Measurements from ENCODE around the gene CSNK1G3. TPM values are rescaled to one million over a fixed set of nuclear protein-coding genes. Genes with fewer than 3 reads are reported as not detected.

Gene CSNK1G3
- total RNA-seq, 1 donor from 2014 or later: 27.6 TPM

- TF ChIP-seq CTCF (IDR thresholded peaks at IDR 0.05; ENCODE audit: borderline replicate concordance): no peak
- no peak for DNase-seq
- Histone ChIP-seq H3K27me3 (ENCODE audit: low read depth) (no peaks in the 10 kb centered on the region), H3K27ac (replicated peaks) (no peak overlapping the region), H3K9me3 (replicated peaks) (no peaks in the 10 kb centered on the region), H3K4me1 (peaks cover 40% of the 10 kb centered on the region), H3K36me3 (no peaks in the 10 kb centered on the region), H3K4me3 (no peak overlapping the region)
- intact Hi-C loops (cut with micrococcal nuclease): no loop called here
Measured at GRCh38 chr5:123537256-123537655, 25.3 kb downstream of the CSNK1G3 start.

DNA sequence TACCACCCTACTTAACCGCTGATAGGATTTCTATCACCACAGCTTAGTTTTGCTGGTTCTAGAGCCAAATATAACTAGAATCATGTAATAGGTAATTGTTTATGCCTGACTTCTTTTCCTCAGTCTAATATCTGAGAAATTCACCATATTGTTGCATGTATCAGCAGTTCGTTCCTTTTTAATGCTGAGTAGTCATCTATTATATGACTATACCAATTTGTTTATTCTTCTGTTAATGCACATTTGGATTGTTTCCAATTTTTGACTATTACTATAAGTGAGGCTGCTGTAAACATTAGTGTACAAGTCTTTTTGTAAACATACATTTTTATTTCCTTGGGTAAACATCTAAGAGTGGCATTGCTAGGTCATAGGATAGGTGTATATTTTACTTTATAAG, 25.9 kb downstream of the CSNK1G3 start:
- DNase-seq: no peak
- no peaks in the 10 kb centered on the region for H3K36me3 ChIP-seq
- no peak overlapping the region for H3K27ac ChIP-seq (replicated peaks)
- no peak for TF ChIP-seq CTCF (IDR thresholded peaks at IDR 0.05; ENCODE audit: borderline replicate concordance)
- no peaks in the 10 kb centered on the region for H3K27me3 ChIP-seq (ENCODE audit: low read depth)
- H3K4me3 ChIP-seq: no peak overlapping the region
- H3K9me3 ChIP-seq (replicated peaks): no peaks in the 10 kb centered on the region
- intact Hi-C loops (cut with micrococcal nuclease): no loop called here
- peaks cover 34% of the 10 kb centered on the region for H3K4me1 ChIP-seq

DNA sequence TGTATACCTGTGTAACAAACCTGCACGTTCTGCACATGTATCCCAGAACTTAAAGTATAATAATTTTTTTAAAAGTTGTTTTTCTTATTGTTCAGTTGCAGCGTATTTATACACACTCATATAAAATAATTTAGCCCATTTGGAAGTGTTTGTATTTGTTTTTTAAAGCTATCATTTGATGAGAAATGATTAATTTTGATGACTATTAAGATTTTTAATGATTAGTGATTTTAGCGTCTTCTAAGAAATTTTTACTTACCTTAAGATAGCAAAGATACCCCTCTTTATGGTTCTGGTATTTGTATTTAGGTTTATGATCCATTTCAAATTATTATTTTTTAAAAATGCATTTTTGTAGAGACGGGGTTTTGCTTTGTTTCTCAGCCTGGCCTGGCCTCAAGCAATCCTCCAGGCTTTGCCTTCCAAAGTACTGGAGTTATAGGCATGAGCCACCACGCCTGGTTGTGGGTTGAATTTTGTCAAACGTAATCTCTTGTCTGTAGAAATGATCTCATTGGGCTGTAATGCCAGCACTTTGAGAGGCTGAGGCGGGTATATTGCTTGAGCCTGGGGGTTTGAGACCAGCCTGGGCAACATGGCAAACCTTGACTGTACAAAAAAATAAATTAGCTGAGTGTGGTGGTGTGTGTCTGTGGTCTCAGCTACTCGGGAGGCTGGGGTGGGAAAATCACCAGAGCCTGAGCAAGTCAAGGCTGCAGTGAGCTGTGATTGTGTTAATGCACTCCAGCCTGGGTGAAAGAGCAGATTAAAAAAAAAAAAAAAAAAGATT, 26.9 kb downstream of the CSNK1G3 start:
- Histone ChIP-seq H3K36me3 (no peaks in the 10 kb centered on the region), H3K4me1 (peaks cover 41% of the 10 kb centered on the region), H3K9me3 (replicated peaks) (no peaks in the 10 kb centered on the region), H3K27ac (replicated peaks) (no peak overlapping the region), H3K27me3 (ENCODE audit: low read depth) (no peaks in the 10 kb centered on the region), H3K4me3 (no peak overlapping the region)
- DNase-seq: no peak
- TF ChIP-seq CTCF (IDR thresholded peaks at IDR 0.05; ENCODE audit: borderline replicate concordance): no peak
- intact Hi-C loops (cut with micrococcal nuclease): no loop called here

DNA sequence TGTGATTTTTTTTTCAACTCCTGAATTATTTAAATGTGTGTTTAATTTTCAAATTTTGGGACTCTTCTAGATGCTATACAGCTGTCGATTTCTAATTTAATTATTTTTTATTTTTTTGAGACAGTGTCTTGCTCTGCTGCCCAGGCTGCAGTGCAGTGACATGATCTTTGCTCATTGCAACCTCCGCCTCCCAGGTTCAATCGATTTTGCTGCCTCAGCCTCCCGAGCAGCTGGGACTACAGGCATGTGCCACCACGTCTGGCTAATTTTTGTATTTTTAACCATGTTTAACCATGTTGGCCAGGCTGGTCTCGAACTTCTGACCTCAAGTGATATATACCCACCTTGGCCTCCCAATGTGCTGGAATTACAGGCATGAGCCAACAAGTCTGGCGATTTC, 28.6 kb downstream of the CSNK1G3 start:
- intact Hi-C loops (cut with micrococcal nuclease): no loop called here
- DNase-seq: no peak
- TF ChIP-seq CTCF (IDR thresholded peaks at IDR 0.05; ENCODE audit: borderline replicate concordance): no peak
- Histone ChIP-seq H3K27me3 (ENCODE audit: low read depth) (no peaks in the 10 kb centered on the region), H3K36me3 (no peaks in the 10 kb centered on the region), H3K4me3 (no peak overlapping the region), H3K4me1 (peaks cover 44% of the 10 kb centered on the region), H3K27ac (replicated peaks) (no peak overlapping the region), H3K9me3 (replicated peaks) (no peaks in the 10 kb centered on the region)

GRCh38 chr5:123543438-123543837, 31.5 kb downstream of the CSNK1G3 start:
- TF ChIP-seq CTCF (IDR thresholded peaks at IDR 0.05; ENCODE audit: borderline replicate concordance): no peak
- Histone ChIP-seq H3K9me3 (replicated peaks) (no peaks in the 10 kb centered on the region), H3K27ac (replicated peaks) (no peak overlapping the region), H3K27me3 (ENCODE audit: low read depth) (no peaks in the 10 kb centered on the region), H3K36me3 (no peaks in the 10 kb centered on the region), H3K4me3 (no peak overlapping the region), H3K4me1 (peaks cover 26% of the 10 kb centered on the region)
- intact Hi-C loops (cut with micrococcal nuclease): no loop called here
- no peak for DNase-seq

Data from left ventricle myocardium inferior (tissue), 1 donor.